ENCODE data around the gene MAGI2. TPM values are rescaled to one million over a fixed set of nuclear protein-coding genes. Genes with fewer than 3 reads are reported as not detected.

The MAGI2 gene
- total RNA-seq, 1 donor from 2014 or later = 5.8 TPM

GRCh38 chr7:78924581-78924980 lies 528.9 kb downstream of the MAGI2 start:
- H3K4me3 Mint-ChIP-seq (ENCODE audit: unreplicated experiment) = no peak overlapping the region
- H3K4me1 Mint-ChIP-seq (ENCODE audit: low read depth) = no peaks in the 10 kb centered on the region
- H3K27ac Mint-ChIP-seq (ENCODE audit: unreplicated experiment) = no peak overlapping the region
- H3K9me3 Mint-ChIP-seq (ENCODE audit: low read depth) = peaks cover 2% of the 10 kb centered on the region
- no peaks in the 10 kb centered on the region for H3K36me3 Mint-ChIP-seq (ENCODE audit: low read depth)
- H3K27me3 Mint-ChIP-seq (ENCODE audit: low read depth) = peaks cover 2% of the 10 kb centered on the region
- peak; percentile 76 for TF ChIP-seq CTCF (IDR thresholded peaks at IDR 0.05)
- no peak for DNase-seq (ENCODE audit: low spot score)

- Mint-ChIP-seq H3K36me3 (ENCODE audit: low read depth) (no peaks in the 10 kb centered on the region), H3K9me3 (ENCODE audit: low read depth) (peaks cover 2% of the 10 kb centered on the region), H3K27me3 (ENCODE audit: low read depth) (no peaks in the 10 kb centered on the region), H3K4me3 (ENCODE audit: unreplicated experiment) (no peak overlapping the region), H3K4me1 (ENCODE audit: low read depth) (no peaks in the 10 kb centered on the region), H3K27ac (ENCODE audit: unreplicated experiment) (no peak overlapping the region)
- no peak for TF ChIP-seq CTCF (IDR thresholded peaks at IDR 0.05)
- no peak for DNase-seq (ENCODE audit: low spot score)
Measured at GRCh38 chr7:78912781-78913180, 540.7 kb downstream of the MAGI2 start.

- H3K27ac Mint-ChIP-seq (ENCODE audit: unreplicated experiment) = no peak overlapping the region
- no peaks in the 10 kb centered on the region for H3K36me3 Mint-ChIP-seq (ENCODE audit: low read depth)
- no peaks in the 10 kb centered on the region for H3K4me1 Mint-ChIP-seq (ENCODE audit: low read depth)
- DNase-seq (ENCODE audit: low spot score) = no peak
- no peak for TF ChIP-seq CTCF (IDR thresholded peaks at IDR 0.05)
- H3K4me3 Mint-ChIP-seq (ENCODE audit: unreplicated experiment) = no peak overlapping the region
- H3K9me3 Mint-ChIP-seq (ENCODE audit: low read depth) = no peaks in the 10 kb centered on the region
- H3K27me3 Mint-ChIP-seq (ENCODE audit: low read depth) = no peaks in the 10 kb centered on the region
Measured at GRCh38 chr7:78906735-78907134, 546.7 kb downstream of the MAGI2 start.

GRCh38 chr7:78905436-78905835 lies 548.0 kb downstream of the MAGI2 start:
- Mint-ChIP-seq H3K27me3 (ENCODE audit: low read depth) (no peaks in the 10 kb centered on the region), H3K4me3 (ENCODE audit: unreplicated experiment) (no peak overlapping the region), H3K27ac (ENCODE audit: unreplicated experiment) (no peak overlapping the region), H3K9me3 (ENCODE audit: low read depth) (no peaks in the 10 kb centered on the region), H3K4me1 (ENCODE audit: low read depth) (no peaks in the 10 kb centered on the region), H3K36me3 (ENCODE audit: low read depth) (no peaks in the 10 kb centered on the region)
- no peak for DNase-seq (ENCODE audit: low spot score)
- TF ChIP-seq CTCF (IDR thresholded peaks at IDR 0.05) = no peak

- Mint-ChIP-seq H3K27ac (ENCODE audit: unreplicated experiment) (no peak overlapping the region), H3K27me3 (ENCODE audit: low read depth) (no peaks in the 10 kb centered on the region), H3K36me3 (ENCODE audit: low read depth) (no peaks in the 10 kb centered on the region), H3K4me1 (ENCODE audit: low read depth) (no peaks in the 10 kb centered on the region), H3K4me3 (ENCODE audit: unreplicated experiment) (no peak overlapping the region), H3K9me3 (ENCODE audit: low read depth) (no peaks in the 10 kb centered on the region)
- TF ChIP-seq CTCF (IDR thresholded peaks at IDR 0.05) = no peak
- no peak for DNase-seq (ENCODE audit: low spot score)
Measured at GRCh38 chr7:78904983-78905382, 548.5 kb downstream of the MAGI2 start.

Measured in chondrocyte (in vitro differentiated cells).